GM12891 (cell line): ENCODE data around the gene ESYT3. TPM values are rescaled to one million over a fixed set of nuclear protein-coding genes. Genes with fewer than 3 reads are reported as not detected.

Experiments
- DNase-seq: peaks from one replicate; pipeline ENCODE4 v3.0.0; 2011; ENCODE audit warnings: low spot score; ENCODE audit not compliant: insufficient read length
- FAIRE-seq: peaks from 2 replicates; lab custom pipeline; 2011; peaks lifted over from hg19 to GRCh38; lab: Jason Lieb, UNC
- PAX5 ChIP-seq: IDR thresholded peaks from 2 replicates; pipeline ENCODE4 v1.6.1; 2011; ENCODE audit warnings: low read length, moderate library complexity, mild to moderate bottlenecking; ENCODE audit not compliant: insufficient read depth, severe bottlenecking
- POLR2A ChIP-seq: IDR thresholded peaks from 2 replicates; pipeline ENCODE4 v1.6.1; 2011; ENCODE audit warnings: low read depth, low read length, control low read depth
- POLR2AphosphoS5 ChIP-seq: IDR thresholded peaks from 2 replicates; pipeline ENCODE4 v1.6.1; 2011; ENCODE audit warnings: low read depth, low read length, control low read depth
- POU2F2 ChIP-seq: IDR thresholded peaks from 2 replicates; pipeline ENCODE4 v1.6.1; 2011; ENCODE audit warnings: low read depth, mild to moderate bottlenecking, control low read depth, low read length, moderate library complexity
- SPI1 ChIP-seq: IDR thresholded peaks from 2 replicates; pipeline ENCODE4 v1.6.1; 2011; ENCODE audit warnings: low read depth, low read length, control low read depth
- TAF1 ChIP-seq: IDR thresholded peaks from 2 replicates; pipeline ENCODE4 v1.6.1; 2011; ENCODE audit warnings: low read depth, low read length, control low read depth
- polyA plus RNA-seq: library from polyadenylated mRNA; unstranded; fragments of >200 nt; gene quantifications from one replicate; pipeline ENCODE4 v1.2.1, GENCODE V29; 2012; ENCODE audit warnings: low read depth, missing spikeins, inconsistent platforms; ENCODE audit not compliant: missing spikeins

ESYT3 gene
- polyA plus RNA-seq = not detected

DNA sequence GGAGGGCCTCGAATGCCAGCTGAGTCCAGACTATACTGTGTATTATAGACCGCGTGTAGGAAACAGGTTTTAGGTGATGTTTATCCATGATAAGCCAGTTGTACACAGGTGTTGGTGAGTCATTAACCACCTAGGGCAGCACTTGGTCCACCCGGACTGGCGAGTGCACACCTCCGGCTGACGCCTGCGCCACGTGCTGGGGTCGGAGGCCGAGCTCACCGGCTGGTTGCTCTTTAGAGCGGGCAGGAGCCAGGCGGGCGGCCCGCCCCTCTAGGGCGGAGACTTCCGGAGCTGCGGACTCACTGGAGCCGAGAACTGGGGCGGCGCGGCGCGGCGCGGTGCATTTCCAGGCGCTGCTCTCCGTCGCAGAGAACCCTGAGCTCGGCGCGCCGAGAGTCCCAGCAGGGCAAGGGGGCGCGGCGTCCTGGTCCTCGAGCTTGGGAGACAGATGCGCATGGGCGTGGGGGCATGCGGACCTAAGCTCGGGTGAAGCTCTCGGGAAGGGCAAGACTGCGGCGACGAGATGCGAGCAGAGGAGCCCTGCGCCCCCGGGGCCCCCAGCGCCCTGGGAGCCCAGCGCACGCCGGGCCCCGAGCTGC, at the start of gene ESYT3:
TSS of gene ESYT3 (plus strand) at position 341 of the 599 bp plus-strand sequence. CDS start at position 524, 183 bp downstream.
- TF ChIP-seq POLR2AphosphoS5 (no peak), TAF1 (no peak), SPI1 (no peak), POLR2A (no peak), PAX5 (no peak)
- no peak for FAIRE-seq
- peak; percentile 48 for DNase-seq

GRCh38 chr3:138384976-138385375, 49.4 kb upstream of the ESYT3 start:
- no peak for TF ChIP-seq POLR2A
- no peak for TF ChIP-seq SPI1
- TF ChIP-seq POU2F2 = no peak
- no peak for TF ChIP-seq PAX5
- no peak for TF ChIP-seq TAF1
- no peak for TF ChIP-seq POLR2AphosphoS5
- FAIRE-seq = no peak

DNA sequence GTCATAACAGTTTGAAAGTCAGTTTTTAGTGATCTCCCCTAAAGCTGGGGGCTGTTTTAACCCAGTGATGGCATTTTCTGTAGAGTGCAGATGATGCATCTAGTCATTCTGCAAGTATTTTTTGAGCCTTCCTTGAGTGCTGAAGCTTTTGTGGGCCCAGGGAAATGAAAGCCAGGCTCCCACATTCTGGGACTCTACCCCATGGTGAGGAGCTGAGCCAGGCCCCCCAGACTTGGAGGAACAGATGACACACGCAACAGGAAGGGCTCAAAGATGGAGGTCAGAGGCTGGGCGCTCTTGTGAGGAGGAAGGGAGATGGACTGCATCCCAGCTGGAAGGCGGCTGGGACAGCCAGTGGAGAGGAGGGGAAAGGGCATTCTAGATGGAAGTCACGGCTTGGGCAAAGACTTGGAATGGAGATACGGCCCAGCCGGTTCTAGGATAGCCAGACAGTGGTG, 45.2 kb upstream of the ESYT3 start:
- FAIRE-seq (no peak), DNase-seq (no peak)
- TF ChIP-seq TAF1 = no peak
- no peak for TF ChIP-seq SPI1
- no peak for TF ChIP-seq POLR2AphosphoS5

More at GRCh38 chr3:138384976-138385375, 49.4 kb upstream of the ESYT3 start:
- DNase-seq = no peak

- no peak for DNase-seq
- no peak for FAIRE-seq
Observed at GRCh38 chr3:138389841-138390581, 44.4 kb upstream of the ESYT3 start.

DNA sequence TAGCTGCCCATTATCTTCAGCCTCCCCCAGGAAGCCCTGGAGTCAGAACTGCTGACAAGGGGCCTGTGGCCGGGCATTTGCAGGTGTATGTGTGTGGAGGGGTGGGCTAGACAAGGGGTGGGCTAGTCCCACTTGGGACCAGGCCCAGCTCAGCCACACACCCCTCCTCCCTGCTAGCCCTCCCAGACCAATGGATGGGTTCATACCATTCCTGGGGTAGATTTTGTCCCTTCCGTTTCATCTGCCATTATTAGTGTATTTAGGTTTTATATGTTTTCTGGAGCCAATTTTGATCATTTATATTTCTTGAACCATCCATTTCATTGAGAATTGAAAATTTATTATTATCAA, 43.9 kb upstream of the ESYT3 start:
- TF ChIP-seq SPI1 = no peak
- TF ChIP-seq POU2F2 = no peak
- no peak for TF ChIP-seq POLR2AphosphoS5
- FAIRE-seq (no peak), DNase-seq (no peak)

More at GRCh38 chr3:138389841-138390581, 44.4 kb upstream of the ESYT3 start:
- TF ChIP-seq SPI1 (no peak), PAX5 (no peak), POLR2AphosphoS5 (no peak)

DNA sequence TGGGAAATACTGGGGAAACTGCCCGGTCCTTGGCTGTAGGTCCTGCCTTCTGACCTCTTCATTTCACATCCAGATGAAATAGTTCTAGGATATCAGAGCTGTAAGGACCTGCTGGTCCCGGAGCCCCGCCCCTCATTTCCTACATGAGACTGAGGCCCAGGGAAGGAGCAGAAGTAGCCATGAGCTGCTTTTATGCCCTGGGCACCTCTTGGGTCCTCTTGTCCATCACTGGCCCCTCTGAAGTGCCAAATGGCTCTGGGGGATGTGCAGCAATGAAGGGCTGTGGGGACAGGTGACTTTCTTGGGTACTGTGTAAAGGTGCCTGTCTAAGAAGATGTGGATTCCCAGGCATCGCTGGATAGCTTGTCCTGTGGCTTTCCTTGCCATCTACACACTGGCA, 40.3 kb upstream of the ESYT3 start:
- TF ChIP-seq POLR2A = no peak
- no peak for TF ChIP-seq POU2F2
- no peak for TF ChIP-seq POLR2AphosphoS5
- no peak for TF ChIP-seq SPI1
- no peak for TF ChIP-seq PAX5
- TF ChIP-seq TAF1 = no peak
- DNase-seq = no peak
- FAIRE-seq = no peak

DNA sequence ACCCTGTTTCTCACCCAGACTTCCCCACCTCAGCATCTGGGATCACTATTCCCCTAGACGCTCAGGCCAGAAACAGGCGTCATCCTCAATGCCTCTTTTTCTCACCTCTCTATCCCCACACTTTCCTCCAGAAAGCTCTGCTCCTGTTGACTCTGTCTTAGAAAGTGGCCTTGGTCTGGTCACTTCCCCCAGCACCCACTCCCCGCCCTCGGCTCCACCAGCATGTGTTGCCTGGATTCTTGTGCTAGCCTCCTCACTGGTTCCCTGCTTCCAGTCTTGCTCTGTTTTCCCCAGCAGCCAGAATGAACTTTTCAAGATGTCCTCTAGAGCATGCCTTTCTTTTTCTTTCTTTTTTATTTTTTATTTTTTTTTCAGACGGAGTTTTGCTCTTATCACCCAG, 39.7 kb upstream of the ESYT3 start:
- DNase-seq (no peak), FAIRE-seq (no peak)
- TF ChIP-seq POU2F2 (no peak), SPI1 (no peak), TAF1 (no peak), POLR2AphosphoS5 (no peak), POLR2A (no peak), PAX5 (no peak)

GRCh38 chr3:138395865-138396751, 38.3 kb upstream of the ESYT3 start:
- no peak for TF ChIP-seq POLR2A
- TF ChIP-seq TAF1 = no peak
- TF ChIP-seq PAX5 = no peak
- TF ChIP-seq SPI1 = no peak
- no peak for TF ChIP-seq POLR2AphosphoS5
- FAIRE-seq (no peak), DNase-seq (no peak)

DNA sequence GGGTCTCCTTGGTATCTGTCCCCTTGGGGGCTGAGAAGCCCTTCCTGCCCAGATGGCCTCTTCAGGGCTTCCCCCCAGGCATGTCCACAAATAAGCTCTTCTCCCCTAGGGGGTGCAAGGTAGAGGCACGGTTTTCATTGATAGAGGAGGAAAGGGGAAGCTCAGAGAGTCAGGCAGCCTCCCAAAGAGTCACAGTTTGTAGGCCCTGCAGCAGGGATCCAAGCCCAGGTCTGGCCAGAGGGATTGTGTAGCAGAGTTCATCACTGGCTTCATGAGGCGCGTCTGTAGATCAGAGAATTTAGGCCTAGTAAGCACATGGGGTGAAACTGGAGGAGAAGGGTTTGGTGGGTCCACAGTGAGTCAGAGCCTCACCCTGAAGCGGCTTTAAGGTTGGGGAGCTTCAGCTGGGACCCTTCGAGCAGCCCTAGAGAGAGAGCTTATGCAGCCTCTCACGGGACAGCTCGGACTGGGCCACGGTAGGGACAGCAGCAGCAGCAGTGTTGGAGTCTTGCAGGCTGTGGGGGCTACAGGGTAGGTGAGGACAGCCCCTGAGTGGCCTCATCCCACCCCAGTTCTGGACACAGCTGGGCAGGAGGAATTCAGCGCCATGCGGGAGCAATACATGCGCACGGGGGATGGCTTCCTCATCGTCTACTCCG, 37.5 kb upstream of the ESYT3 start:
- FAIRE-seq (no peak), DNase-seq (no peak)
- TF ChIP-seq POLR2A (no peak), POLR2AphosphoS5 (no peak), PAX5 (no peak), SPI1 (no peak), TAF1 (no peak), POU2F2 (no peak)
